ENCODE results near the gene ZNF787. TPM values are rescaled to one million over a fixed set of nuclear protein-coding genes. Genes with fewer than 3 reads are reported as not detected.

The ZNF787 gene
- polyA plus RNA-seq, 1 experiment, result 4.5 TPM

DNA sequence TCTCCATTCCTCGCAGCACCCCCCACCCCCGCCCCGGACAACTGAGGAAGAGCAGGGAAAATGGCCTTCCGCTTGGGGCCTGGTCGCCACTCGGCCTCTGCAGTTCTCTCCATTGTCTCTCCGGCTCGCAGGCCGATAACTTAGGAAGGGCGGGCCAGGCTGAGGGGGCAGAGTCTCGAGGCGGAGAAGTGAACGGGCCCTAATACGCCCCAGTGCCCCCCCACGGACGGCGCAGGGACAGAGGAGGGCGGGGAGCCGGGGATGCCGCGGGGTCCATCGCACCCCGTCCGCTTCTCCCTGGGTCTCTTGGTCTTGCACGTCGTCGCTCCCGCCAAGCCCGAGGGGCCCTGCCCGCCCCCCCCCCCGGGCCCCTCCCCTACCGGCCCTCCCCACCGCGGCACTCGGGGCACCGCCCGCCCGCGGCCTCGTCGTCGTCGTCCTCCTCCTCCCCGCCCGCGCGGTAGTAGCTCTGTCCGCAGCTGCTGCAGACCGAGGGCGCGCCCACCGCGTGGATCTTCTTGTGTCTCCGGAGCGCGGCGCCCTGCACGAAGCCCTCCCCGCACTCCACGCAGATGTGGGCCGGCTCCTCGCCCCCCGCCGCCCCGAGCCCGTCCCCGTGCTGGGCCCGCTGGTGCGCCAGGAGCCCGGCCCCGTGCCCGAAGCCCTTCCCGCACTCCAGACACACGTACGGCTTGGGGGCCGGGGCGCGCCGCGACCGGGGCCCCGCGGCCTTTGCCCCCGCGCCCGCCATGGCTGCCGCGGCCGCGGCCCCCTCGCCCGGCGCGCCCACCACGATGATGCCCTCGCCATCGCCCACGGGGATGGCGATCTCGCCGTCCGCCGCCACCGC is 33.2 kb downstream of the ZNF787 start:
- CTCF ChIA-PET, result interaction anchor here (0.6 to 1.0 kb wide), 3 partner anchors 9 to 245 kb away, joined by 3 to 4 read pairs (median 3); no protein-coding TSS in a partner anchor
- H3K9me3 ChIP-seq (ENCODE audit: control insufficient read depth, insufficient read depth, low read length), result peaks cover 7% of the 10 kb centered on the region
- no peak overlapping the region for H3K27ac ChIP-seq (ENCODE audit: low read depth, low read length)
- H3K4me3 ChIP-seq (ENCODE audit: low read depth, low read length), result no peak overlapping the region
- POLR2A ChIA-PET, result no interaction called here
- H3K27me3 ChIP-seq (ENCODE audit: control insufficient read depth, insufficient read depth, low read length), result no peaks in the 10 kb centered on the region
- TF ChIP-seq, protein P1, sequence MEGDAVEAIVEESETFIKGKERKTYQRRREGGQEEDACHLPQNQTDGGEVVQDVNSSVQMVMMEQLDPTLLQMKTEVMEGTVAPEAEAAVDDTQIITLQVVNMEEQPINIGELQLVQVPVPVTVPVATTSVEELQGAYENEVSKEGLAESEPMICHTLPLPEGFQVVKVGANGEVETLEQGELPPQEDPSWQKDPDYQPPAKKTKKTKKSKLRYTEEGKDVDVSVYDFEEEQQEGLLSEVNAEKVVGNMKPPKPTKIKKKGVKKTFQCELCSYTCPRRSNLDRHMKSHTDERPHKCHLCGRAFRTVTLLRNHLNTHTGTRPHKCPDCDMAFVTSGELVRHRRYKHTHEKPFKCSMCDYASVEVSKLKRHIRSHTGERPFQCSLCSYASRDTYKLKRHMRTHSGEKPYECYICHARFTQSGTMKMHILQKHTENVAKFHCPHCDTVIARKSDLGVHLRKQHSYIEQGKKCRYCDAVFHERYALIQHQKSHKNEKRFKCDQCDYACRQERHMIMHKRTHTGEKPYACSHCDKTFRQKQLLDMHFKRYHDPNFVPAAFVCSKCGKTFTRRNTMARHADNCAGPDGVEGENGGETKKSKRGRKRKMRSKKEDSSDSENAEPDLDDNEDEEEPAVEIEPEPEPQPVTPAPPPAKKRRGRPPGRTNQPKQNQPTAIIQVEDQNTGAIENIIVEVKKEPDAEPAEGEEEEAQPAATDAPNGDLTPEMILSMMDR (IDR thresholded peaks at IDR 0.05; ENCODE audit: low read depth, low read length), result no peak
- DNase-seq (ENCODE audit: low read depth, low spot score), result no peak

GRCh38 chr19:56086671-56087430 is 34.2 kb downstream of the ZNF787 start:
- DNase-seq (ENCODE audit: low read depth, low spot score), result no peak
- no peak overlapping the region for H3K4me3 ChIP-seq (ENCODE audit: low read depth, low read length)
- POLR2A ChIA-PET, result no interaction called here
- no peak overlapping the region for H3K27ac ChIP-seq (ENCODE audit: low read depth, low read length)
- CTCF ChIA-PET, result interaction anchor here (1.0 kb wide), 1 partner anchor 54 kb away, joined by 4 read pairs; the partner anchor contains the start of gene ZNF444
- peaks cover 3% of the 10 kb centered on the region; the same call in 1 of the 2 replicates for H3K9me3 ChIP-seq (ENCODE audit: control insufficient read depth, insufficient read depth, low read length)
- H3K27me3 ChIP-seq (ENCODE audit: control insufficient read depth, insufficient read depth, low read length), result no peaks in the 10 kb centered on the region
- TF ChIP-seq, protein P1 (IDR thresholded peaks at IDR 0.05; ENCODE audit: low read depth, low read length), result no peak

DNA sequence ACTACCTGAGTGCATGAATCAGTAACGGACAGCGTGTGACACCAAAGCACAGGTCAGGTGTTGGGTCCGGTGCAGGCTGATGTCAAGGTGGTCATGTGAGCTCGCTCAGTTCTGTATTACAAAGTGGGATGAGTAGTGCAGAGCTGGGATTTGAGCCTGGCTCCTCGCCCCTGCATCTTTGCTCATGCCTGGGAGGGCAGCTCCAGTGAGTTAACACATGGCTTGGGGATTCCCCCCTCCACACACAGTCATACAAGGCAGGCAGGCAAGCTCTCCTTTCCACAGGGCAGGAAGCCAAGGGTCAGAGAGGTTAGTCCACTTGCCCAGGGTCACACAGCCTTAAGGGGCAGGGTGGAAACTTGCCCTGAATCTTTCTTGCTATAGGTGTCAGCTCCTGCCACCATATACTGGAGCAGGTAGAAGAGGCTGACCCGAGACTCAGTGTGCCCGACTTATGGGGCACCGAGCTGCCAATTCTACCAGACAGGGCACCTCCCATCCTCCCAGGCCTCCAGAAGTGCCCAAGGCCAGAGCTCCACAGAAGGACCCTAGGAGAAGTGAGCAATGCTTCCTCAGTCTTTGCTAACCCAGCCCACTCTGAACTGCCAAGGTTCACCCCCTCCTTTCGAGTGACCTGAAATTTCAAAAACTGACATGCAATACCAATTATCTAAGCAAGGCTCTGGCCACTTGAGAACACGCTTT is 35.4 kb downstream of the ZNF787 start:
- ChIA-PET CTCF (interaction anchor here (0.8 to 1.9 kb wide), 4 partner anchors 8 to 88 kb away, joined by 3 to 8 read pairs (median 5); partner anchors contain the start of gene ZNF444), POLR2A (no interaction called here)
- Histone ChIP-seq H3K27ac (ENCODE audit: low read depth, low read length) (no peak overlapping the region), H3K27me3 (ENCODE audit: control insufficient read depth, insufficient read depth, low read length) (no peaks in the 10 kb centered on the region), H3K4me3 (ENCODE audit: low read depth, low read length) (no peak overlapping the region), H3K9me3 (ENCODE audit: control insufficient read depth, insufficient read depth, low read length) (no peaks in the 10 kb centered on the region; the same call in 1 of the 2 replicates)
- DNase-seq (ENCODE audit: low read depth, low spot score), result no peak
- TF ChIP-seq, protein P1 (IDR thresholded peaks at IDR 0.05; ENCODE audit: low read depth, low read length), result no peak

- TF ChIP-seq, protein P1 (IDR thresholded peaks at IDR 0.05; ENCODE audit: low read depth, low read length), result no peak
- no peaks in the 10 kb centered on the region; the same call in 1 of the 2 replicates for H3K9me3 ChIP-seq (ENCODE audit: control insufficient read depth, insufficient read depth, low read length)
- H3K27me3 ChIP-seq (ENCODE audit: control insufficient read depth, insufficient read depth, low read length), result no peaks in the 10 kb centered on the region
- no peak overlapping the region for H3K4me3 ChIP-seq (ENCODE audit: low read depth, low read length)
- POLR2A ChIA-PET, result no interaction called here
- H3K27ac ChIP-seq (ENCODE audit: low read depth, low read length), result no peak overlapping the region
- CTCF ChIA-PET, result interaction anchor here (0.8 to 1.9 kb wide), 4 partner anchors 8 to 89 kb away, joined by 3 to 8 read pairs (median 4); no protein-coding TSS in a partner anchor
- DNase-seq (ENCODE audit: low read depth, low spot score), result no peak
Measured at GRCh38 chr19:56084835-56085536, 36.1 kb downstream of the ZNF787 start.

Measured in AG04450 (cell line).